ENCODE results near the gene MED12L.
"Not testable (repeated sequence)": the region's sequence is repeated elsewhere in the genome, so short reads cannot be mapped to it uniquely, and the experiment has no call there.

Gene MED12L

GRCh38 chr3:151236316-151236715 is 150.9 kb downstream of the MED12L start:
- TF ChIP-seq SNAI2 (CRISPR knock-in tag; IDR thresholded peaks at IDR 0.05) (no peak), PPARA (CRISPR knock-in tag; IDR thresholded peaks at IDR 0.05; ENCODE audit: borderline replicate concordance) (no peak)
- ATAC-seq = 0 out of 3 replicates have a peak, but pooled peaks have one; percentile 18

- no peak for ATAC-seq
- TF ChIP-seq ZNF8 (CRISPR knock-in tag; IDR thresholded peaks at IDR 0.05) = no peak
- no peak for TF ChIP-seq ISL1 (CRISPR knock-in tag; IDR thresholded peaks at IDR 0.05)
- no peak for TF ChIP-seq POU6F1 (CRISPR knock-in tag; IDR thresholded peaks at IDR 0.05; ENCODE audit: borderline replicate concordance, low read depth)
- TF ChIP-seq ESRRG (CRISPR knock-in tag; IDR thresholded peaks at IDR 0.05) = no peak
- TF ChIP-seq ZC3H10 (CRISPR knock-in tag; IDR thresholded peaks at IDR 0.05) = no peak
- TF ChIP-seq OSR1 (CRISPR knock-in tag; IDR thresholded peaks at IDR 0.05) = no peak
- TF ChIP-seq RARB (CRISPR knock-in tag; IDR thresholded peaks at IDR 0.05) = no peak
- TF ChIP-seq ARNTL (CRISPR knock-in tag; IDR thresholded peaks at IDR 0.05; ENCODE audit: borderline replicate concordance, low read depth) = no peak
- TF ChIP-seq TSHZ2 (CRISPR knock-in tag; IDR thresholded peaks at IDR 0.05) = no peak
- TF ChIP-seq CSRNP3 (CRISPR knock-in tag; IDR thresholded peaks at IDR 0.05) = no peak
- no peak for TF ChIP-seq ZNF565 (CRISPR knock-in tag; conservative IDR thresholded peaks at IDR 0.05; ENCODE audit: low read depth)
- TF ChIP-seq CSDC2 (CRISPR knock-in tag; IDR thresholded peaks at IDR 0.05) = no peak
- TF ChIP-seq SNAI2 (CRISPR knock-in tag; IDR thresholded peaks at IDR 0.05) = no peak
- TF ChIP-seq ZFP3 (CRISPR knock-in tag; IDR thresholded peaks at IDR 0.05) = no peak
- no peak for TF ChIP-seq PPARA (CRISPR knock-in tag; IDR thresholded peaks at IDR 0.05; ENCODE audit: borderline replicate concordance)
- TF ChIP-seq GLIS3 (CRISPR knock-in tag; IDR thresholded peaks at IDR 0.05) = no peak
- TF ChIP-seq CREB5 (CRISPR knock-in tag; IDR thresholded peaks at IDR 0.05; ENCODE audit: low read depth) = no peak
- no peak for TF ChIP-seq TOX (CRISPR knock-in tag; IDR thresholded peaks at IDR 0.05; ENCODE audit: borderline replicate concordance)
- no peak for TF ChIP-seq PATZ1 (CRISPR knock-in tag; IDR thresholded peaks at IDR 0.05; ENCODE audit: borderline replicate concordance)
These were observed 151.3 kb downstream of the MED12L start for GRCh38 chr3:151236736-151237135.

- not testable (repeated sequence) for ATAC-seq
These were observed 156.5 kb downstream of the MED12L start for GRCh38 chr3:151242006-151242405.

- no peak for ATAC-seq
- no peak for TF ChIP-seq SNAI2 (CRISPR knock-in tag; IDR thresholded peaks at IDR 0.05)
- no peak for TF ChIP-seq CSRNP3 (CRISPR knock-in tag; IDR thresholded peaks at IDR 0.05)
- no peak for TF ChIP-seq TSHZ2 (CRISPR knock-in tag; IDR thresholded peaks at IDR 0.05)
- no peak for TF ChIP-seq CSDC2 (CRISPR knock-in tag; IDR thresholded peaks at IDR 0.05)
- no peak for TF ChIP-seq CREB5 (CRISPR knock-in tag; IDR thresholded peaks at IDR 0.05; ENCODE audit: low read depth)
- no peak for TF ChIP-seq ZNF8 (CRISPR knock-in tag; IDR thresholded peaks at IDR 0.05)
- no peak for TF ChIP-seq ZFP30 (CRISPR knock-in tag; IDR thresholded peaks at IDR 0.05)
- no peak for TF ChIP-seq ISL1 (CRISPR knock-in tag; IDR thresholded peaks at IDR 0.05)
- TF ChIP-seq OSR1 (CRISPR knock-in tag; IDR thresholded peaks at IDR 0.05) = no peak
These were observed 163.4 kb downstream of the MED12L start for GRCh38 chr3:151248772-151249337.
